Stimulated activated CD4-positive, alpha-beta T cell treated with anti-CD3 and anti-CD28 coated beads, Interleukin-15, amount 100 ng/mL, for 24 hours (primary cell): ENCODE data around the gene CADM4.
A peak's percentile ranks its signal among the peaks of the same experiment; 100 is the strongest.

Source experiments
- DNase-seq: peaks from one replicate; pipeline ENCODE4 v3.0.0-alpha.2; 2020

The CADM4 gene

DNA sequence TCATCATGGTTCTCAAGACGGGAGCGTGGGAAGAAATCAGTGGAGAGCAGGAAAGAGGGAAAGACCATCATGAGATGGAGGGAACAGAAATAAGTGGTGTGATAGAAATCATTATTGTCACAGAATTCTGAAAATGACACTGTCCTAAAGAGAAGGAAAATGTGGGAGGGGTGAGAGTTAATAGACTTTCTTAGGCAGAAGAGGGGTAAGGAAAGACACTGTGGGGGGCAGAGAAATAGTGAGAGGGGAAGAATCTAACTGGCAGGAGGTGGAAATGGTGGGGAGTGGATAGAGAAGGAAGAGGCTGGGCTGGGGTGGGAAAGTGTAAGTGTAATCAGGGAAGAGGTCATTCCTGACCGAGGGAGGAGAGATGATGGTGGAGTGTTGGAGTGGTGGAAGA lies 60.9 kb downstream of the CADM4 start:
- DNase-seq: no peak

DNA sequence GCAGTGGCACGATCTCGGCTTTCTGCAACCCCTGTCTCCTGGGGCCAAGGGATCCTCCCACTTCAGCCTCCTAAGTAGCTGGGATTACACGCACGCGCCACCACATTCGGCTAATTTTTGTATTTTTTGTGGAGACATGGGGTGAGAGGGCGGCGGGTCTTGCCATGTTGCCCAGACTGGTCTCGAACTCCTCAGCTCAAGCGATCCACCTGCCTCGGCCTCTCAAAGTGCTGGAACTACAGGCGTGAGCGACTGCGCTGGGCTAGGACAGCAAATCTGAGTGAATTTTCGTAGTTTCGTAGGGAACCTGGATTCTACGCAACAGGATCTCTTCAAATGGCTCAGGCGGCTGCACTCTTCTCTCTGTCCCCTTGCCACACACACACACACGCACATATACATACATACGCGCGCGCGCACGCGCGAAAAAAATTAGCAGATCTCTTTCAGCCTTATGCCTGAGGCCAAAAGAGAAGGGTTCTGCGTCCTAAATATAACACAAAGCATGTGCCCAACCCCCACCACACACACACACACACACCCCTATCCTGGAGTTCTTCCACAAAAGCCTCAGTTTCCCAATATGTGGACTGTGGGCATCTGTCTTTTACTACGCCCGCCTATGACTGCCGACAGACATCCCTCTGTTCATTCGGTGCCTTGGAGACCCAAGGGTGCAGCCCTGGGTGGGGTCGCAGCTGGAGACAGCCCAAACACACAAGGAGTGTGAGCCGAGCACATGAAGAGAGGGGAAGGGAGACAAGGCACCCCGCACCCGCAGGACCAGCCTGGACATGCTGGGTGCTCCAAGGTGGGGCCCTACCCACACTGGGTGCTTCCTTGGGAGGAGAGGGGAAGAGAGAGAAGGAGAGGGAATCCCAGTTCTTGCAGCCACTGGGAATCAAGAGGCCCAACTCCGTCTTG lies 63.4 kb downstream of the CADM4 start:
- DNase-seq: no peak

DNA sequence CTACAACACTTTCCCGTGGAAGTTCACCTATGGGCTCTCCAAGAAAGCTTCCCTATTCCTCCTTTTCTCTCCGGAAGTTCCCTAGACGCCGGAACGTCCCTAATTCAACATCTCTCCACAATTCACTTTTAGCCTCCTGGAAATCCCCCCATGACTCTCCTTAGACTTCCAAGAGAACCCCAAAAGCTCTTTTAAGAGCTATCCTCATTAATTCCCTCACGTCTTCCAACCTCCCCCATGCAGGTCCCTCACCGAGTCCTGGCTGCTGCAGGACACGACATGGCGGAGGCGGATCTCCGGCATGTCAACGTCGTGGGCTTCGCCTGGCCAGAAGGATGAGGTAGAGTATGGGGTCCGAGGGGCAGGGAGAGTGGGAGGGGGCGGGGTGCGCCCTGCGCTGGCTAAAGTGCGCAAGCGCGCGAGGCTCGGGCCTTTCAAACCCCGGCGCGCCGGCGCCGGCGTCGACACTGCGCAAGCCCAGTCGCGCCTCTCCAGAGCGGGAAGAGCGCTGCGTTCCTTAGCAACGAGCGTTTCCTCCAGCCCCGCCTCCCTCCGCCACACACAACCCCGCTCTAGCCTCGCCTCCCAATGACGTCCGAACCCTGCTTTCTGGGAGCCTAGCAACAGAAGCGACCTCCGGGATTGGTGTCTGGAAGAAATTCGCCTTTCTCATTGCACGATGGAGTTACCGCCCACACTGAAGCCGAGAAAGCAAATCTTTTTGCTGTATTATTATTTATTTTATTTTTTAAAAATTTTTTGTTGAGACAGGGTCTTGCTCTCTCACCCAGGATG lies 64.3 kb downstream of the CADM4 start, which contains the start of the genes PINLYP and XRCC1:
Gene PINLYP (plus strand): TSS at position 646 of the 795 bp plus-strand sequence. CDS start 1,391 bp downstream, outside the sequence.
Gene XRCC1 (minus strand): TSS at position 372 of the 795 bp plus-strand sequence. CDS start 69 bp downstream, at position 303.
- DNase-seq: peak; percentile 98

DNA sequence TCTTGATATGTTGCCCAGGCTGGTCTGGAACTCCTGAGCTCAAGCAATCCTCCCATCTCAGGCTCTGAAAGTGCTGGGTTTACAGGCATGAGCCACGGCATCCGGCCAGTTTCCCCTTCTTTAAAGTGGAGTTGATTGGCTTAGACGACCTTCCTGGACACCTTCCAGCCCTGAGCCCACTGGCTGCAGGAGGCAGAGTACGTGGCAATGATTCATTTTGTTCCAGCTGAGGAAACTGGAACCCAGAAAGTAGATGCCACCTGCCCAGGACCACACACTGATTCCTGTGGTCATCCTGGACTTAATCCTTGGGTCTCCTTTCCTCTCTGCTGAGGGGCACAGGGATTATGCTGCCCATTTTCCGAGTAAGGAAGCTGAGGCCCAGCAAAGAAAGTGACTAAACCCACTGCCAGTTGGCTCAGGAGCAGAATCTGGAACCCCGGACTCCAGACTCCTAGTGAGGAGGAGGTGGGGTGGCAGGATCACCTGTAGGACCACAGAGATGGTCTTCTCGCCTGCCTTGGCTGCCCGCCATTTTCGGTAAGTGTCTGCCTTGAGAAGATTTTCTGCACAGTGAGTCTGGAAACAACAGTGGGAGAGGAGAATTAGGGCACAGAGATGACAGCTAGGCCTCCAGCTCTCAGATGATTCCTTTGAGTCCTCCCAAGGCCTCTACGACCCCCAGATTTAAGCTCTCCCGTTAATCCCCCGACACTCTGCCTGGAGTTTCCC lies 65.1 kb downstream of the CADM4 start:
- DNase-seq: no peak
